ENCODE measurements around the gene TMEM132E. TPM values are rescaled to one million over a fixed set of nuclear protein-coding genes. Genes with fewer than 3 reads are reported as not detected.

Gene TMEM132E
- total RNA-seq, 6 experiments from 2014 or later = 0.31 to 0.56 (median 0.43) TPM

DNA sequence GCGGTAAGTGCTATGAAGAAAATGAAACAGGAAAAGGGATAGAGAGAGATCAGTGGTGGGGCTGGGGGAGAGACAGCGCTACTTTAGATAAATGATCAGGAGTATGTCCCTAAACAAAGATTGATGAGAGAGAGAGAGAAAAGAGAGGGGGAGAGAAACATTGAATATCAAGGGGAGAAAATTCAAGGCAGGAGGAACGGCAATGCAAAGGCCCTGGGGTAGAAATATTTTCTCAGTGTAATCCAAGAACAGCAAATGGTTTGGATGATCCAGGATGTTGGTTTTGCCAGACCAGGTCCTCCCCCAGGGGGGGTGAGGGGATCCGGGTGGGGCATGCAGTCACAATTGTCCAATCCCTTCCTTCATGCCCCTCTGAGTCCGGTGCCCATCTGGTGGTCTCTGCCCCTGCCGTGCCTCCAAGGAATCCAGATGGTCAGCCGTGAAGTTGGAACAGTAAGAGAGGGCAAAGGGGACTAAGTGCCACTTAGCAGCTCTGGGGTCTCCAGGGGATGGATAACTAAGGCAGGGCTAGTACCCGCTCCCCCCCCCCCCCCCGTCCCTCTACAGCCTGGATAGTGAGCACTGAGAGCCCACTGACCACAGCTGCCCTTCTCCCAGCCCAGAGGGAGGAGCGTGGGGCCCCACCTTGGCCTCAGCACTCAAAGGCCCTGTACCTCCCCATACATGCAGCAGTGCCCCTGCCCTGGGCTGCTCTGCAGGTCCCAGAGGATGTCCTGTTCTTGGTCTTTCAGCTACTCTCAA, 43.7 kb downstream of the TMEM132E start:
- Histone ChIP-seq H3K27ac (no peak overlapping the region), H3K36me3 (no peaks in the 10 kb centered on the region), H3K27me3 (no peaks in the 10 kb centered on the region), H3K4me3 (no peak overlapping the region), H3K9me3 (no peaks in the 10 kb centered on the region), H3K4me1 (no peaks in the 10 kb centered on the region)
- no peak for DNase-seq
- intact Hi-C loops (cut with DNase I) = no loop called here
- TF ChIP-seq CTCF (IDR thresholded peaks at IDR 0.05) (no peak), POLR2A (IDR thresholded peaks at IDR 0.05) (no peak)
- WGBS (ENCODE audit: insufficient coverage, low coverage, low lambda C conversion rate, missing lambda C conversion rate) = 75% methylated on average over 4 of the region's 10 CpGs
- no peak for ATAC-seq

- Histone ChIP-seq H3K4me1 (no peaks in the 10 kb centered on the region), H3K4me3 (no peak overlapping the region), H3K36me3 (no peaks in the 10 kb centered on the region), H3K9me3 (no peaks in the 10 kb centered on the region), H3K27ac (no peak overlapping the region), H3K27me3 (no peaks in the 10 kb centered on the region)
- 42% methylated on average over 10 of the region's 12 CpGs for WGBS (ENCODE audit: insufficient coverage, low coverage, low lambda C conversion rate, missing lambda C conversion rate)
- ATAC-seq = no peak
- intact Hi-C loops (cut with DNase I) = no loop called here
- no peak for TF ChIP-seq POLR2A (IDR thresholded peaks at IDR 0.05)
- TF ChIP-seq CTCF (IDR thresholded peaks at IDR 0.05) = no peak
- peak in 1 of 3 donors; percentile 21 for DNase-seq
These were observed 44.7 kb downstream of the TMEM132E start for GRCh38 chr17:34623856-34624766.

DNA sequence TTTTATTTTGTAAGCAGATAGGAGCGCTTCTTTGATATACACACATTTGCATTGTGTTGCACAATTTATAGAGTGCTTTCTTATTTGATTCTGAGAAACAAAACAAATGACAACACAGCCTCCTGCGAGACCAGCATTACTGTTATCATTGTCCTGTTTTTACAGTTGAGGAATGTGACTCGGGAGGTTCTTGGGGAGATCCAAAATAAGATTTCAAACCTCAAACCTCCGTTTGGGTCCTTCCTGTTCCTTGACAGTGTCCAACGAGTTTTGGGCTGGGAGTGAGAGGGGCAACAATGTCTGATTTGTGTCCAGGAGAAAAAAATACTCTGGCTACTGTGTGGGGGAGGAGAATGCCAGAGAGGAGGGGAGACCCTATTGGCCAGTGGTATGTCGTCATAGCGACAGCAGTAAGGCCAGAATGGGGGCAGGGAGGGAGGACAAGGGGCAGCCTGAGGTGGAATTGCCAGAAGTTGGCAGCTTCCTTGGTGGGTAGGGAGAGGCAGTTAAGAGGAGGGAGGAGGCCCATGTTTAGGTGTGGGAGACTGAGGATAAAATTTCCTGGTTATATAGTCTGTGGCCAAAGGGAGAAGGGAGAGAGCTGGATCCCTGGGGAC, 45.5 kb downstream of the TMEM132E start:
- H3K27me3 ChIP-seq = no peaks in the 10 kb centered on the region
- H3K4me1 ChIP-seq = no peaks in the 10 kb centered on the region
- no peak overlapping the region for H3K4me3 ChIP-seq
- 23% methylated on average over 7 of the region's 7 CpGs for WGBS (ENCODE audit: insufficient coverage, low coverage, low lambda C conversion rate, missing lambda C conversion rate)
- no peaks in the 10 kb centered on the region for H3K36me3 ChIP-seq
- ATAC-seq (no peak), DNase-seq (no peak)
- intact Hi-C loops (cut with DNase I) = no loop called here
- no peak overlapping the region for H3K27ac ChIP-seq
- TF ChIP-seq CTCF (IDR thresholded peaks at IDR 0.05) = no peak
- TF ChIP-seq POLR2A (IDR thresholded peaks at IDR 0.05) = no peak
- H3K9me3 ChIP-seq = no peaks in the 10 kb centered on the region

- Histone ChIP-seq H3K4me1 (no peaks in the 10 kb centered on the region), H3K4me3 (no peak overlapping the region), H3K36me3 (no peaks in the 10 kb centered on the region), H3K27me3 (no peaks in the 10 kb centered on the region), H3K9me3 (no peaks in the 10 kb centered on the region), H3K27ac (no peak overlapping the region)
- 10% methylated on average over 19 of the region's 53 CpGs for WGBS (ENCODE audit: insufficient coverage, low coverage, low lambda C conversion rate, missing lambda C conversion rate)
- peak in 1 of 4 donors; percentile 19 for ATAC-seq
- intact Hi-C loops (cut with DNase I) = no loop called here
- no peak for TF ChIP-seq CTCF (IDR thresholded peaks at IDR 0.05)
- TF ChIP-seq POLR2A (IDR thresholded peaks at IDR 0.05) = no peak
- DNase-seq = no peak
These were observed 46.8 kb downstream of the TMEM132E start for GRCh38 chr17:34626121-34626681.

Data from right lobe of liver (tissue), 6 donors.